HCT116 (cell line): ENCODE results near the gene MMEL1. TPM values are rescaled to one million over a fixed set of nuclear protein-coding genes. Genes with fewer than 3 reads are reported as not detected.

Experiments used
- total RNA-seq: library from RNA; stranded (reverse); gene quantifications from one replicate; pipeline ENCODE4 v1.2.1, GENCODE V29; 2021; ENCODE audit not compliant: unreplicated experiment

Gene MMEL1
- total RNA-seq, 1 experiment from 2014 or later, result 2.7 TPM

Other genes starting within 250 kb of the MMEL1 start
- 21.4 TPM for gene MORN1, start 241.5 kb downstream of the MMEL1 start, total RNA-seq
- gene RER1, start 241.2 kb downstream of the MMEL1 start, total RNA-seq, result 155 TPM
- gene PEX10, start 220.5 kb downstream of the MMEL1 start, total RNA-seq, result 27.9 TPM
- gene PLCH2, start 156.7 kb downstream of the MMEL1 start, total RNA-seq, result 2.0 TPM
- gene PANK4, start 106.4 kb downstream of the MMEL1 start, total RNA-seq, result 38.5 TPM
- gene HES5, start 102.8 kb downstream of the MMEL1 start, total RNA-seq, result not detected
- 0.66 TPM for gene TNFRSF14, start 76.6 kb downstream of the MMEL1 start, total RNA-seq
- 32.2 TPM for gene PRXL2B, start 46.2 kb downstream of the MMEL1 start, total RNA-seq
- gene TTC34, start 168.7 kb upstream of the MMEL1 start, total RNA-seq, result 1.3 TPM